ENCODE data around the gene FAM8A1.
"Not testable (repeated sequence)": the region's sequence is repeated elsewhere in the genome, so short reads cannot be mapped to it uniquely, and the experiment has no call there.

FAM8A1 gene

DNA sequence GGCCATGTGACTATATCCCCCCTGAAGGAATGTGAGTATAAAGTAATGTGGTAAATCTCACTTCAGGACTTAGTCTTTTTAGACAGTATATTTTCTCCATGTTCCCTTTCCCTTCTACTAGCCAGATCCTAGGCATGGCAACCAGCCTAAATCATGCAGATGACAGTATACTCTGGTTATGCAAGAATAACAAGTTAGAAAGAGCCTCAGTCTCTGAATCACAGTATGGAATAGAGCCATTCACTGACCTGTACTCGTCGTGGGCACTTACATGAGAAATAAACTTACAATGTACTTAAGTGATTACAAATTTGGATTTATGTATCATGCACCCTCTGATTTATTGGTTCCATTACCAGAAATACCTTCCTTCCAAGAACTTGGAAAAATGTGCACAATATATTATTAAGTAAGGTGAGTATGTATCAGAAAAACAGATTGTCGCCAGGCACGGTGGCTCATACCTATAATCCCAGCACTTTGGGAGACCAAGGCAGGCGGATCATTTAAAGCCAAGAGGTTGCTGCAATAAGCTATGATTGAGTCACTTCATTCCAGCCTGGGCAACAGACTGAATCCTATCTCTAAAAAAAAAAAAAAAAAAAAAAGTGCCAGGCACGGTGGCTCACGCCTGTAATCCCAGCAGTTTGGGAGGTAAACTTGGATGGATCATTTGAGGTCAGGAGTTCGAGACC lies 25.1 kb upstream of the FAM8A1 start:
- no peaks in the 10 kb centered on the region for H3K4me1 ChIP-seq (ENCODE audit: insufficient read depth, insufficient read length)
- no peak for DNase-seq (ENCODE audit: low read depth, low spot score)
- H3K9me3 ChIP-seq (ENCODE audit: insufficient read depth, low read length): peaks cover 15% of the 10 kb centered on the region
- TF ChIP-seq ZNF274 (IDR thresholded peaks at IDR 0.05; ENCODE audit: low read depth, low read length) (no peak), SUZ12 (IDR thresholded peaks at IDR 0.05; ENCODE audit: extremely low read depth, insufficient read depth, insufficient read length) (no peak), YY1 (IDR thresholded peaks at IDR 0.05; ENCODE audit: insufficient read depth, insufficient read length) (no peak)
- no peaks in the 10 kb centered on the region for H3K36me3 ChIP-seq (ENCODE audit: insufficient read depth, insufficient read length, low read length)
- H3K27me3 ChIP-seq (ENCODE audit: insufficient read depth, insufficient read length): no peaks in the 10 kb centered on the region
- H3K9ac ChIP-seq (ENCODE audit: insufficient read length, low read depth): no peak overlapping the region
- H3K4me3 ChIP-seq (ENCODE audit: insufficient read length, low read depth): no peak overlapping the region

DNA sequence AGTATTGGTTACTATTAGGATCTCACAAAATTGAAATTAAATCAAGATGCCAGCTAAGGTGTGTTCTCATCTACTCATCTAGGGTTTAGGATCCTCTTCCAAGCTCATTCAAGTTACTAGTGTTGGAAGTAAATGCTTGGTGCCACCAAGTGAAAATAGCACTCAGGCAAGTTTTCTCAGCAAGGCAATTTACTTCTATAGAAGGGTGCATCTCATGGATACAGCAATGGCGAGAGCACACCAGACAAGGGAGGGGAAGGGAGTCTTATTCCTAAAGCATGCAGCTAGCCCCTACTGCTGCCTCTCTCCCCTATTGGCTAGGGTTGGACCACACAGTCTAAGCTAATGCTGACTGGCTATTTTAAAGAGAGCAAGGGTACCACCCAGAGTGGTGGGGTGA lies 23.0 kb upstream of the FAM8A1 start:
- Histone ChIP-seq H3K4me1 (ENCODE audit: insufficient read depth, insufficient read length) (no peaks in the 10 kb centered on the region), H3K27me3 (ENCODE audit: insufficient read depth, insufficient read length) (no peaks in the 10 kb centered on the region), H3K9me3 (ENCODE audit: insufficient read depth, low read length) (peaks cover 15% of the 10 kb centered on the region), H3K4me3 (ENCODE audit: insufficient read length, low read depth) (no peak overlapping the region), H3K36me3 (ENCODE audit: insufficient read depth, insufficient read length, low read length) (no peaks in the 10 kb centered on the region), H3K9ac (ENCODE audit: insufficient read length, low read depth) (no peak overlapping the region)
- no peak for DNase-seq (ENCODE audit: low read depth, low spot score)
- TF ChIP-seq YY1 (IDR thresholded peaks at IDR 0.05; ENCODE audit: insufficient read depth, insufficient read length) (no peak), SUZ12 (IDR thresholded peaks at IDR 0.05; ENCODE audit: extremely low read depth, insufficient read depth, insufficient read length) (no peak), ZNF274 (IDR thresholded peaks at IDR 0.05; ENCODE audit: low read depth, low read length) (no peak)

DNA sequence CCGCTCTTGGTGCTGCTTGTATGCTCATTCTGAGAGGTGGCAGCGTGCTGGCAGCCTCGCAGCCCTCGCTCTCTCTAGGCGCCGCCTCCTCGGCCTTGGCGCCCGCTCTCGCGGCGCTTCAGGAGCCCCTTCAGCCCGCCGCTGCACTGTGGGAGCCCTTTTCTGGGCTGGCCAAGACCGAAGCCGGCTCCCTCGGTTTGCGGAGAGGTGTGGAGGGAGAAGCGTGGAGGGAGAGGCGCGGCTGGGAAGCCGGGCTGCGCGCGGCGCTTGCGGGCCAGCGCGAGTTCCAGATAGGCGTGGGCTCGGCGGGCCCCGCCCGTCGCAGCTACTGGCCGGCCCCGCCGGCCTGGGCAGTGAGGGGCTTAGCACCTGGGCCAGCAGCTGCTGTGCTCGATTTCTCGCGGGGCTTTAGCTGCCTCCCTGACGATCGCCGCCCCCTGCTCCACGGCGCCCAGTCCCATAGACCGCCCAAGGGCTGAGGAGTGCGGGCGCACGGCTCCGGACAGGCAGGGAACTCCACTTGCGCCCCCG lies 19.5 kb upstream of the FAM8A1 start:
- no peaks in the 10 kb centered on the region for H3K4me1 ChIP-seq (ENCODE audit: insufficient read depth, insufficient read length)
- H3K9me3 ChIP-seq (ENCODE audit: insufficient read depth, low read length): peaks cover 15% of the 10 kb centered on the region
- no peak overlapping the region for H3K9ac ChIP-seq (ENCODE audit: insufficient read length, low read depth)
- H3K27me3 ChIP-seq (ENCODE audit: insufficient read depth, insufficient read length): no peaks in the 10 kb centered on the region
- TF ChIP-seq ZNF274 (IDR thresholded peaks at IDR 0.05; ENCODE audit: low read depth, low read length) (no peak), YY1 (IDR thresholded peaks at IDR 0.05; ENCODE audit: insufficient read depth, insufficient read length) (no peak), SUZ12 (IDR thresholded peaks at IDR 0.05; ENCODE audit: extremely low read depth, insufficient read depth, insufficient read length) (no peak)
- H3K4me3 ChIP-seq (ENCODE audit: insufficient read length, low read depth): no peak overlapping the region
- no peak for DNase-seq (ENCODE audit: low read depth, low spot score)
- H3K36me3 ChIP-seq (ENCODE audit: insufficient read depth, insufficient read length, low read length): no peaks in the 10 kb centered on the region

DNA sequence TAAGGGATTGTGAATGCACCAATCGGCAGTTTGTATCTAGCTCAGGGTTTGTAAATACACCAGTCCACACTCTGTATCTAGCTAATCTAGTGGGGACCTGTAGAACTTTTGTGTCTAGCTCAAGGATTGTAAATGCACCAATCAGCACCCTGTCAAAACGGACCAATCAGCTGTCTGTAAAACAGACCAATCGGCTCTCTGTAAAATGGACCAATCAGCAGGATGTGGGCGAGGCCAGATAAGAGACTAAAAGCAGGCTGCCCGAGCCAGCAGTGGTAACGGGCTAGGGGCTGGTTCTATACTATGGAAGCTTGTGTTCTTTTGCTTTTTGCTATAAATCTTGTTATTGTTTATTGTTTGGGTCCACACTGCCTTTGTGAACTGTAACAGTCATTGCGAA lies 18.8 kb upstream of the FAM8A1 start:
- not testable (repeated sequence) for DNase-seq (ENCODE audit: low read depth, low spot score); H3K9ac ChIP-seq (ENCODE audit: insufficient read length, low read depth); H3K4me3 ChIP-seq (ENCODE audit: insufficient read length, low read depth); H3K36me3 ChIP-seq (ENCODE audit: insufficient read depth, insufficient read length, low read length); H3K27me3 ChIP-seq (ENCODE audit: insufficient read depth, insufficient read length); H3K4me1 ChIP-seq (ENCODE audit: insufficient read depth, insufficient read length)
- H3K9me3 ChIP-seq (ENCODE audit: insufficient read depth, low read length): peaks cover 15% of the 10 kb centered on the region

DNA sequence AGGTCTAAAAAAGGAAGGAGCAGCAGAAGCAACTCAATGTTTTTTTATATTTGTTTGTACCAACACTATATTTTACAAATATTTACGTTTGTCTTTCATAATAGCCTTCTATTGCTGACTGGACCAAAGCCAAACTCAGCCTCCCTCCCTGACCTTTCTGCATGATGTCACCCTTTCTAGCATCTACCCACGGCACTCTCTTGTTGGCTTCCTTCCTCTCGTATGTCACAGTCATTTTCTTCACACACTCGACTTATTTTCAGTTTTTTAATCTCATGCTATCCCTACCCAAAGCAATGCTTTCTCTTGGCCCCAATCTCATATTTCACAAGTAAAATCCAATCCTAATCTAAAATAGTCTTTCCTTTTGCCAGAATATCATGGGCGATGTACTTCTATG lies 16.3 kb upstream of the FAM8A1 start:
- TF ChIP-seq YY1 (IDR thresholded peaks at IDR 0.05; ENCODE audit: insufficient read depth, insufficient read length) (no peak), SUZ12 (IDR thresholded peaks at IDR 0.05; ENCODE audit: extremely low read depth, insufficient read depth, insufficient read length) (no peak), ZNF274 (IDR thresholded peaks at IDR 0.05; ENCODE audit: low read depth, low read length) (no peak)
- Histone ChIP-seq H3K9me3 (ENCODE audit: insufficient read depth, low read length) (no peaks in the 10 kb centered on the region), H3K9ac (ENCODE audit: insufficient read length, low read depth) (no peak overlapping the region), H3K4me3 (ENCODE audit: insufficient read length, low read depth) (no peak overlapping the region), H3K4me1 (ENCODE audit: insufficient read depth, insufficient read length) (no peaks in the 10 kb centered on the region), H3K27me3 (ENCODE audit: insufficient read depth, insufficient read length) (no peaks in the 10 kb centered on the region), H3K36me3 (ENCODE audit: insufficient read depth, insufficient read length, low read length) (no peaks in the 10 kb centered on the region)
- DNase-seq (ENCODE audit: low read depth, low spot score): no peak

DNA sequence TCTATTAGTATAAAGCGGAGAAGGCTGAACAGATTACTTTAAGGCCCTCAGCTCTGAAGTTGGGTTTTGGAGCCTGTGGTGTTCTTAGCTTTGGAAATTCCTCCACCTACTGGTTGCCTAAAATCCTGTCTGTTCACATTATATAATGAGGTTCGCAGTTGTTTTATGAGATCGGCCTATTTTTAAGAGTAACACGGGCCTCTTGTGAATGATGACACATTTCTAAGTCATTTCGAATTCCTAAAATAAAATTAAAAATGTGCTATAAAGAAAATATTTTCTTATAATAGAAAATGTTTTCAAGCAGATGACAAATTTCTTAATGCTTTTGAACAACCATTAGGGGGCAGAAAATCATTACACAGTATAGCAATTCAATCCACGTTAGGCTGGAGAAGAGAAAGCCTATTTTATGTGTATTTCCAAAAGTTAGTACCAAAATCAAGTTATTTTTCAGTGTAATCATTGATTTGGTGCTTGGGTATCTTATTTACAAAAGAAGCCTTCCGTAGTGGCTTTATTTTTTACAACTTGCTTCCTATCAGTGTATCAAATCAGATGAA lies 15.8 kb upstream of the FAM8A1 start:
- Histone ChIP-seq H3K36me3 (ENCODE audit: insufficient read depth, insufficient read length, low read length) (no peaks in the 10 kb centered on the region), H3K27me3 (ENCODE audit: insufficient read depth, insufficient read length) (no peaks in the 10 kb centered on the region), H3K4me3 (ENCODE audit: insufficient read length, low read depth) (no peak overlapping the region), H3K9me3 (ENCODE audit: insufficient read depth, low read length) (no peaks in the 10 kb centered on the region), H3K4me1 (ENCODE audit: insufficient read depth, insufficient read length) (no peaks in the 10 kb centered on the region), H3K9ac (ENCODE audit: insufficient read length, low read depth) (no peak overlapping the region)
- no peak for TF ChIP-seq ZNF274 (IDR thresholded peaks at IDR 0.05; ENCODE audit: low read depth, low read length)
- TF ChIP-seq SUZ12 (IDR thresholded peaks at IDR 0.05; ENCODE audit: extremely low read depth, insufficient read depth, insufficient read length): no peak
- no peak for TF ChIP-seq YY1 (IDR thresholded peaks at IDR 0.05; ENCODE audit: insufficient read depth, insufficient read length)
- no peak for DNase-seq (ENCODE audit: low read depth, low spot score)

DNA sequence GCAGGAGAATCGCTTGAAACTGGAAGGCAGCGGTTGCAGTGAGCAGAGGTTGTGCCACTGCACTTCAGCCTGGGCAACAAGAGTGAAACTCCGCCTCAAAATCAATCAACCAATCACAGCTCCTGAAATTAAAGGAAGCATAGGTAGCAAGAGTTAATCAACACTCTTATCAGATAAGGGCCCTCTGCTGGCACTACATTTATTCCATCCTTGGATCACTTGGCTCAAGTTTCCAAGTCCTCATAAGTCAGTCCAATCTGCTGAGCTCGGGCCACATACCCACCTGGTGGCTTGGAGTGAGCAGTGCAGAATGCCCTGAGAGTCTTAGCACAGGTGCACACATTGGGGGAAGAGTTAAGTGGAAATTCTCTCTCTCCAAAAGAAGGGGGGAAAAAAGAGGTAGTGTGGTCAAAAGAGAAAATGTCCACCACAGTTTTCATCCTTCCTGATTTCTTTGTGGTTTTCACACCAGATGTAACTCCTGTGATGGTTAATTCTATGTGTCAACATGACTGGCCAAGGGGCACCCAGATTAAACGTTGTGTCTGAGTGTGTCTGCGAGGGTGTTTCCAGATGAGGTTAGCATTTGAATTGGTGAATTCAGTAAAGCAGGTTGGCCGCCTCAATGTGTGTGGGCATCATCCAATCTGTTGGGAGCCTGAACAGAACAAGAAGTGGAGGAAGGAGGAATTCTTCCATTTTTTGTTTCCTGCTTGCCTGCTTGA lies 14.2 kb upstream of the FAM8A1 start:
- Histone ChIP-seq H3K4me3 (ENCODE audit: insufficient read length, low read depth) (no peak overlapping the region), H3K9ac (ENCODE audit: insufficient read length, low read depth) (no peak overlapping the region), H3K4me1 (ENCODE audit: insufficient read depth, insufficient read length) (no peaks in the 10 kb centered on the region), H3K27me3 (ENCODE audit: insufficient read depth, insufficient read length) (no peaks in the 10 kb centered on the region), H3K36me3 (ENCODE audit: insufficient read depth, insufficient read length, low read length) (no peaks in the 10 kb centered on the region), H3K9me3 (ENCODE audit: insufficient read depth, low read length) (no peaks in the 10 kb centered on the region)
- TF ChIP-seq SUZ12 (IDR thresholded peaks at IDR 0.05; ENCODE audit: extremely low read depth, insufficient read depth, insufficient read length): no peak
- no peak for TF ChIP-seq ZNF274 (IDR thresholded peaks at IDR 0.05; ENCODE audit: low read depth, low read length)
- TF ChIP-seq YY1 (IDR thresholded peaks at IDR 0.05; ENCODE audit: insufficient read depth, insufficient read length): no peak
- no peak for DNase-seq (ENCODE audit: low read depth, low spot score)

DNA sequence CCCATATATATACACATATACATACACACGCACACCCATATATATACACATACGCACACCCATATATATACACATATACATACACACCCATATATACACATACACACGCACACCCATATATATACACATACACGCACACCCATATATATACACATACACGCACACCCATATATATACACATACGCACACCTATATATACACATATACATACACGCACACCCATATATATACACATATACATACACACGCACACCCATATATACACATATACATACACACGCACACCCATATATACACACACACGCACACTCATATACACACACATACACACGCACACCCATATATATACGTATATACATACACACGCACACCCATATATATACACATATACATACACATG lies 13.5 kb upstream of the FAM8A1 start:
- H3K36me3 ChIP-seq (ENCODE audit: insufficient read depth, insufficient read length, low read length); DNase-seq (ENCODE audit: low read depth, low spot score); H3K4me1 ChIP-seq (ENCODE audit: insufficient read depth, insufficient read length): not testable (repeated sequence)

More for the DNA sequence above, 13.5 kb upstream of the FAM8A1 start:
- not testable (repeated sequence) for H3K4me3 ChIP-seq (ENCODE audit: insufficient read length, low read depth); H3K9me3 ChIP-seq (ENCODE audit: insufficient read depth, low read length); H3K9ac ChIP-seq (ENCODE audit: insufficient read length, low read depth); H3K27me3 ChIP-seq (ENCODE audit: insufficient read depth, insufficient read length)

Data from NT2/D1 (cell line).